Suprapubic skin (tissue), 4 donors: Measurements from ENCODE around the gene MIB1.

Experiments used
- CTCF ChIP-seq, 2 donors: fragments of 200-600 bp in 1 of 2; fragments of 450-650 bp in 1 of 2; sonication (generic) in 1 of 2; IDR thresholded peaks; one replicate each; pipeline ENCODE4 v1.5.1; 2016 to 2019; ENCODE audit warnings: antibody characterized with exemption in 2 of 2, mild to moderate bottlenecking in 1 of 2, moderate library complexity in 1 of 2
- EP300 ChIP-seq: sonication (generic); formaldehyde crosslinking; IDR thresholded peaks from one replicate; pipeline ENCODE4 v1.6.1; 2017; ENCODE audit warnings: antibody characterized with exemption
- POLR2A ChIP-seq, 2 donors: fragments of 450-650 bp; IDR thresholded peaks; one replicate each; pipeline ENCODE4 v1.6.1; 2017; ENCODE audit warnings: antibody characterized with exemption in 2 of 2, mild to moderate bottlenecking in 2 of 2, moderate library complexity in 2 of 2
- POLR2AphosphoS5 ChIP-seq, 3 donors: sonication (generic); formaldehyde crosslinking; IDR thresholded peaks; one replicate each; pipeline ENCODE4 v1.6.1; 2017; ENCODE audit warnings: antibody characterized with exemption in 3 of 3

- TF ChIP-seq CTCF (IDR thresholded peaks at IDR 0.05) (no peak), POLR2A (IDR thresholded peaks at IDR 0.05) (no peak), POLR2AphosphoS5 (IDR thresholded peaks at IDR 0.05) (no peak), EP300 (no peak)
Observed at GRCh38 chr18:21918693-21919092, 178.1 kb downstream of the MIB1 start.
